ENCODE data around the gene NUDT2. TPM values are rescaled to one million over a fixed set of nuclear protein-coding genes. Genes with fewer than 3 reads are reported as not detected.

Gene NUDT2
- total RNA-seq (2022) (14.4 and 15.0 TPM in 2 replicates), Bru-seq, nascent RNA (percentile 63 among the genes with signal in this experiment), BruChase-seq, experiment 1, labeled RNA remaining after a 2-hour chase (percentile 56 among the genes with signal in this experiment), BruChase-seq, experiment 2, labeled RNA remaining after a 6-hour chase (percentile 56 among the genes with signal in this experiment)
- long read RNA-seq, transcript NUDT2-201 (4 exons, 960 nt) = major isoform, 5 of 12 reads
- long read RNA-seq, partial matches to known transcripts = 3 of 12 reads
- long read RNA-seq, other reads (novel, unspliced or antisense) = 3 of 12 reads

DNA sequence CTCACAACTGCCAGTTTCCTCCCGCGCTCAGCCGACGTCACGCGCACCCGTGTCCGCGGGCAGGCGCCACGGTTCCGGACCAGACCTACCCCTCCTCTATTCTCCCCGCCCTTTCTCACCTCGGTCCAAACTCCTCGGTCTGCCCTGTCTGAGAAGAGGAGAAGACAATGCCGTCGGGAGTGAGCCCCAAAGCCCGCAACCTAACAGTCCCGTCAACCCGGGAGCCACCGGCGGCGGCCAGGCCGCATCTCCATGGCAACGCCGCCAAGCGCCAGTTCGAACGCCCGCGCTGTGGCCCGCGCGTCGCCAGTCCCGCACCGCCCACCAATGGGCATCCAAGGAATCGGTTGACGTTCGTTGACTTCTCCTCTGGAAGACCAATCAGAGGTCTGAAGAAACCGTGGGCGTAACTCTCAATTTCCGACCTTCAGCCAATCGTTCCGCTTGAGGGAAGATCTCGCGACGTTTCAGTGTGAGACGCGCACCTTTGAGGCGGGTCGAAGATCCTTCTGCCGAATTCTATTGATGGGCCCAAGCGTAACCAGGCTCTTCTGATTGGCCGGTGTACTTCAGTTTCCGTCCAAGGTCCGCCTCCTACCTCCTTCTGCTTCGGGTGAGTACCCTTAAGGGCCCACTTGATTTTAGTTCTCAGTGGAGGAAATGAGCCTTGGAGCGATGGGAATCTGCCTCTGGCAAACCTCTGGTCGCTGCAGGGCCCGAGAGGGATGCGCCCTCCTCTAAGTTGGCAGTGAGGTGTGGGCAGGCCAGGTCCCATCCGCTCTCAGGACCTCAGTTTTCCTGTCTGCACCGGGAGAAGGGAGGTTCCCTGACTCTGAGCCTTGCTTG, at the start of gene NUDT2, which contains the start of gene KIF24:
Gene NUDT2 (plus strand): TSS at position 583 of the 846 bp plus-strand sequence. CDS start 9,471 bp downstream, outside the sequence.
Gene KIF24 (minus strand): TSS at position 282 of the 846 bp plus-strand sequence. CDS start 17,922 bp downstream, outside the sequence.
- ChIA-PET CTCF (no interaction called here), POLR2A (no interaction called here)
- intact Hi-C loops (cut with micrococcal nuclease; ENCODE audit: unreplicated experiment) = loop anchor here (1.0 kb wide), 1 partner anchor 48 kb away; no protein-coding TSS in a partner anchor
- Mint-ChIP-seq H3K4me3 (ENCODE audit: unreplicated experiment) (peak within 1 kb of the TSS; percentile 83), H3K27me3 (ENCODE audit: insufficient read depth, unreplicated experiment) (no peaks in the 10 kb centered on the region), H3K36me3 (ENCODE audit: insufficient read depth, unreplicated experiment) (peaks cover 18% of the 10 kb centered on the region), H3K9me3 (ENCODE audit: unreplicated experiment) (no peaks in the 10 kb centered on the region), H3K27ac (ENCODE audit: unreplicated experiment) (peak within 1 kb of the TSS; percentile 94), H3K4me1 (ENCODE audit: low read depth, unreplicated experiment) (peaks cover 13% of the 10 kb centered on the region)
- Histone ChIP-seq H3K4me3 (ENCODE audit: low read depth, low read length) (peak within 1 kb of the TSS; percentile 96), H3K4me1 (no peaks in the 10 kb centered on the region), H3K36me3 (ENCODE audit: control insufficient read depth, insufficient read depth, low read length) (no peaks in the 10 kb centered on the region), H3K9me3 (no peaks in the 10 kb centered on the region), H3K27me3 (replicated peaks; ENCODE audit: control insufficient read depth, insufficient read depth, low read length) (no peaks in the 10 kb centered on the region)
- BruUV-seq (replicated peaks) = no TSS peak
- TF ChIP-seq, protein P1, sequence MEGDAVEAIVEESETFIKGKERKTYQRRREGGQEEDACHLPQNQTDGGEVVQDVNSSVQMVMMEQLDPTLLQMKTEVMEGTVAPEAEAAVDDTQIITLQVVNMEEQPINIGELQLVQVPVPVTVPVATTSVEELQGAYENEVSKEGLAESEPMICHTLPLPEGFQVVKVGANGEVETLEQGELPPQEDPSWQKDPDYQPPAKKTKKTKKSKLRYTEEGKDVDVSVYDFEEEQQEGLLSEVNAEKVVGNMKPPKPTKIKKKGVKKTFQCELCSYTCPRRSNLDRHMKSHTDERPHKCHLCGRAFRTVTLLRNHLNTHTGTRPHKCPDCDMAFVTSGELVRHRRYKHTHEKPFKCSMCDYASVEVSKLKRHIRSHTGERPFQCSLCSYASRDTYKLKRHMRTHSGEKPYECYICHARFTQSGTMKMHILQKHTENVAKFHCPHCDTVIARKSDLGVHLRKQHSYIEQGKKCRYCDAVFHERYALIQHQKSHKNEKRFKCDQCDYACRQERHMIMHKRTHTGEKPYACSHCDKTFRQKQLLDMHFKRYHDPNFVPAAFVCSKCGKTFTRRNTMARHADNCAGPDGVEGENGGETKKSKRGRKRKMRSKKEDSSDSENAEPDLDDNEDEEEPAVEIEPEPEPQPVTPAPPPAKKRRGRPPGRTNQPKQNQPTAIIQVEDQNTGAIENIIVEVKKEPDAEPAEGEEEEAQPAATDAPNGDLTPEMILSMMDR (IDR thresholded peaks at IDR 0.05; ENCODE audit: insufficient read depth in 1 of 2, low read depth in 1 of 2, low read length in 1 of 2, severe bottlenecking in 1 of 2, unreplicated experiment in 1 of 2) = no peak
- DNase-seq = peak; percentile 98 to 99

DNA sequence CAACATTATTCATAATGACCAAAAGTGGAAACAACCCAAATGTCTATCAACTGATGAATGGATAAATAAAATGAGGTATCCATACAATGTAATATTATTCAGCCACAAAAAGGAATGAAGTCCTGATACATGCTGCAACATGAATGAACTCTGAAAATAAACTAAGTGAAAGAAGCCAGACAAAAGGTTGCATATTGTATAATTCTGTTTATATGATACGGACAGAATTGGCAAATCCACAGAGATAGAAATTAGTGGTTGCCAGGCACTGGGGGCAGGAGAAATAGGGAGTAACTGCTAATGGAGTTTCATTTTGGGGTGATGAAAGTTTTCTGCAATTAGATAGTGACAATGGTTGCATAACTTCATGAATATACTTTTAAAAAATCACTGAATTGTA, 47.3 kb upstream of the NUDT2 start:
- no peak for DNase-seq
- intact Hi-C loops (cut with micrococcal nuclease; ENCODE audit: unreplicated experiment) = no loop called here
- H3K9me3 Mint-ChIP-seq (ENCODE audit: unreplicated experiment) = no peaks in the 10 kb centered on the region
- TF ChIP-seq, protein P1 (IDR thresholded peaks at IDR 0.05; ENCODE audit: insufficient read depth in 1 of 2, low read depth in 1 of 2, low read length in 1 of 2, severe bottlenecking in 1 of 2, unreplicated experiment in 1 of 2) = no peak
- BruUV-seq (replicated peaks) = no TSS peak
- H3K4me1 Mint-ChIP-seq (ENCODE audit: low read depth, unreplicated experiment) = no peaks in the 10 kb centered on the region
- Histone ChIP-seq H3K27me3 (replicated peaks; ENCODE audit: control insufficient read depth, insufficient read depth, low read length) (no peaks in the 10 kb centered on the region), H3K36me3 (ENCODE audit: control insufficient read depth, insufficient read depth, low read length) (no peaks in the 10 kb centered on the region), H3K9me3 (no peaks in the 10 kb centered on the region), H3K4me3 (ENCODE audit: low read depth, low read length) (no peak overlapping the region), H3K4me1 (no peaks in the 10 kb centered on the region)
- H3K36me3 Mint-ChIP-seq (ENCODE audit: insufficient read depth, unreplicated experiment) = no peaks in the 10 kb centered on the region
- ChIA-PET POLR2A (no interaction called here), CTCF (no interaction called here)
- H3K27me3 Mint-ChIP-seq (ENCODE audit: insufficient read depth, unreplicated experiment) = no peaks in the 10 kb centered on the region
- no peak overlapping the region for H3K27ac Mint-ChIP-seq (ENCODE audit: unreplicated experiment)
- H3K4me3 Mint-ChIP-seq (ENCODE audit: unreplicated experiment) = no peak overlapping the region

DNA sequence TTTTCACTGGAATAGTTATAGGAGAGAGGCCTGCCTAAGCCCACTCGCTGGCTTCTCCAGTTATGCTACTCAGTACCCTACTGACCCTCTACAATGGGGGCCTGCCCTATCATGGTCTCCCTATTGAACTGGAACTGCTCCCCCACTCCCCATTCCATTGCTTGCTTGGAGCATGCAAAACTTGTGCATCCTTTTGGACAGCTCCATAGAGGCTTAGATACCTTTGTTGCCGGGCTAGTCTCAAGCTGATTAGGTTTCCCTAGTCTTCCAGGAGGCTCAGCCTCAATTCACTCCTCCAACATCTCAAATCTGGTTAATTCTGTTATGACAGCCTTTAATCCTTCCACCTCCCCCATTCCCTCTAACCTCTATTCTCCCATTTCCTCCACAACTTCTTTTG, 40.2 kb upstream of the NUDT2 start:
- TF ChIP-seq, protein P1 (IDR thresholded peaks at IDR 0.05; ENCODE audit: insufficient read depth in 1 of 2, low read depth in 1 of 2, low read length in 1 of 2, severe bottlenecking in 1 of 2, unreplicated experiment in 1 of 2) = no peak
- H3K27me3 Mint-ChIP-seq (ENCODE audit: insufficient read depth, unreplicated experiment) = no peaks in the 10 kb centered on the region
- no peaks in the 10 kb centered on the region for H3K9me3 ChIP-seq
- no peak overlapping the region for H3K27ac Mint-ChIP-seq (ENCODE audit: unreplicated experiment)
- H3K4me3 Mint-ChIP-seq (ENCODE audit: unreplicated experiment) = no peak overlapping the region
- H3K27me3 ChIP-seq (replicated peaks; ENCODE audit: control insufficient read depth, insufficient read depth, low read length) = no peaks in the 10 kb centered on the region
- ChIA-PET CTCF (interaction anchor here (0.6 kb wide), 1 partner anchor 1176 kb away, joined by 4 read pairs; no protein-coding TSS in a partner anchor), POLR2A (no interaction called here)
- DNase-seq = no peak
- no peak overlapping the region for H3K4me3 ChIP-seq (ENCODE audit: low read depth, low read length)
- H3K36me3 Mint-ChIP-seq (ENCODE audit: insufficient read depth, unreplicated experiment) = no peaks in the 10 kb centered on the region
- no TSS peak for BruUV-seq (replicated peaks)
- no peaks in the 10 kb centered on the region for H3K4me1 Mint-ChIP-seq (ENCODE audit: low read depth, unreplicated experiment)
- no peaks in the 10 kb centered on the region for H3K9me3 Mint-ChIP-seq (ENCODE audit: unreplicated experiment)
- no peaks in the 10 kb centered on the region for H3K4me1 ChIP-seq
- intact Hi-C loops (cut with micrococcal nuclease; ENCODE audit: unreplicated experiment) = no loop called here
- H3K36me3 ChIP-seq (ENCODE audit: control insufficient read depth, insufficient read depth, low read length) = no peaks in the 10 kb centered on the region
